Left ventricle myocardium superior (tissue), 1 donor: ENCODE measurements around the gene PLPP3. TPM values are rescaled to one million over a fixed set of nuclear protein-coding genes. Genes with fewer than 3 reads are reported as not detected.

Experiments used
- ATAC-seq: fragments of 200-7000 bp; cut with Tn5 transposase; one replicate; pipeline ENCODE4 v1.9.1; 2020; ENCODE audit warnings: mild to moderate bottlenecking, moderate library complexity
- DNase-seq: peaks from one replicate; pipeline ENCODE4 v3.0.0-alpha.2; 2020
- intact Hi-C: fragments of 100-400 bp; cut with micrococcal nuclease; formaldehyde crosslinking; loops from one replicate; pipeline ENCODE4 v1.11.0; 2022
- total RNA-seq: library from RNA; stranded (reverse); fragmentation: NEBNext Ultra II Directional; extraction: Animal tissue kit (Norgen Biotek cat#: 25700); gene quantifications from one replicate; pipeline ENCODE4 v1.2.1, GENCODE V29; 2021
- donor health status: DM: no; HTN: yes; CAD: no; lungs with severe emphysema.

Gene PLPP3
- total RNA-seq, 1 donor from 2014 or later: 140 TPM

DNA sequence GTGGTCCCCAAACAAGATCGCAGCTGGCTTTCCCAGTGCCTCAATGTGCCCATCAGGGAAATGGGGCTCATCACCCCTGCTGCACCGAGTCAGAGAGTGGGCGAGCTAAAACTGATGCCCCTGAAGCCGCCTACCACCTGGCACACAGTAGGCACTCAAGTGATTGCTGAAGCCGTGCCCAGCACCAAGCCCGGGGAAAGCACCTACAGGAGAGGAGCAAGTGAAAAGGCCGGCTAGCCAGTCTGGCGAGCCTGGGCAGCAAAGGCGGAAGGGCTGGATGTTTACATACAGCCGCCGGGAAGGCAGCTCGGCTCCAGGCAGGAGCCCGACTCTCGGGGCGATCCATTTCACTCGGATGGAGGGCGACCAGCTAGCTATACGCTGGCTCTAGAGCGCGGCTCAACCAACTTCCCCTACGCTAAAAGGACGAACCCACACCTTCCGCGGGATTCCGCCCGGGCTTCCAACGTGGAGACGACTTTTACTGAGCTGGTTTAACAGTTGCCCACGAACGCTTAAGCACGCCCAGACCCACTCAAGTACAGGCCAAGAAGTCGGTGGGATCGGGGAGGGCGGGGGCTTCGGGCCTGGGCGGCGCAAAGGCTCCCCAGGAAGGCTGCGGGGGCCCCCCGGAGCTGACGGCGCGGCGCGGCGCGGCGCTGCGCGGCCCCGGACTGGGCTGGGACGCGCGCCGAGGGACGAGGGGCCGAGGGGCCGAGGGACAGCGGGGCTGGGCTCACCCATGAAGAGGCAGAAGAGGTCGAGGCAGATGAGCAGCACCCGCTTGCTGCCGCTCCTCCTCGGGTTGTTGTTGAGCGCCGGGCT is 1.0 kb downstream of the PLPP3 start:
- ATAC-seq (peak; percentile 60), DNase-seq (peak; percentile 66)
- intact Hi-C loops: loop anchor here (10.0 kb wide), 1 partner anchor 64 kb away; no protein-coding TSS in a partner anchor

DNA sequence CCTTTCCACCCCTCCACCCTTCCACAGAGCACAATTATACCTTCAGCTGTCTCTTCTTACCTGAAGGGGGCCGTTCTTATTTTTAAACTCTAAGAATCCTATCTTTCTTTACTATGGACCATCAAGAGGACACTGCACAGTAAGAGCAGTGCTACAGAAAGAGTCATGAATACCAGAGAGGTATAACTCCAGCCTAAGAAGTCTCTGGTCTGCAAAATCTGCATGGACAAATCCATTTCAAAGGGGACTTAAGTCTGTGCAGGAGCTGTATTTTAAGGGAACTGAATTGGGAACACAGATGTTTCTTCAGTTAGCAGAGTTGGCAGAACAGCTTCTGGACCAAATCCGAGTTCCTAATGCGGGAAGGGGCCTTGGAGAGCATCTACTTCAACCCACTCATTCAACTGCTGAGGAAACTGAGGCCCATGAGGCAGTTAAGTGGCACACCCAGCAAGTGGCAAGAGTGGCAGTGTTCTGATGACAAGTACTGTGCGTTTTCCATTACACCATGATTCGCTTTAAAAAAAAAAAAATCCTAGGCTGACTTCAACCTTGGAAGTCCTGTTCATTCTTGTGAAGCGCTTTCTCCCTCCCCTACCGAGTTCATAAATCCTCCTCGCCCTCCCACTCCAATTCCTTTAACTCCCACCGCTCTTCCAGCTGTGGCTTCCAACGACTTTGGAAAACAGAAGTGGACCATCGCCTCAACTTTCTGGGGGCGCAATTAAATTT is 1.8 kb downstream of the PLPP3 start:
- peak; percentile 18 for ATAC-seq
- intact Hi-C loops: loop anchor here (10.0 kb wide), 1 partner anchor 63 kb away; no protein-coding TSS in a partner anchor
- DNase-seq: no peak

DNA sequence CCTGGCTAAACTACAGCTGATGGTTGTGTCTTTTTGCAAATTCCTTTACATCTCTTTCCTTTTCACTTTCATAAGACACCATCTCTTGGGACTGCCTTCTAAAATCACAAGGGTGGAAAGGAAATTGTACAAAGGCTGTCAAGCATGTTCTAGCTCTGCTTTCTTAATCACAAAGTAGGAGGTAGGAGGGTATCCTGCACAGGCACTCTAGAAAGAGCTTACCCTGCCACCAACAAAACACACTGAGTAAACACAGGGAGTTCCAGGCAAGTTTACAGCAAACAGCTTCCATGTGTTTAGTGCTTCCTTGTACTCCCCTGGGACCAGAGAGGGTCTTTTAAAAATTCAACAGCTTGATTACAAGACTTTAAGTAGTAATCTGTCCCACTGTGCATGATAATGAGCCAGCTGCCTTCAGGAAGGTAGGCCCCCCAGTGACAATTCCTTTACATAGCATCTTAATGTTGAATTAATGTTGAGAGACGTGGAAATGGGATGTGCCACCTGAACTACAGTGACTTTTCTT is 2.4 kb downstream of the PLPP3 start:
- intact Hi-C loops: loop anchor here (10.0 kb wide), 1 partner anchor 62 kb away; no protein-coding TSS in a partner anchor
- ATAC-seq (peak; percentile 29), DNase-seq (no peak)

DNA sequence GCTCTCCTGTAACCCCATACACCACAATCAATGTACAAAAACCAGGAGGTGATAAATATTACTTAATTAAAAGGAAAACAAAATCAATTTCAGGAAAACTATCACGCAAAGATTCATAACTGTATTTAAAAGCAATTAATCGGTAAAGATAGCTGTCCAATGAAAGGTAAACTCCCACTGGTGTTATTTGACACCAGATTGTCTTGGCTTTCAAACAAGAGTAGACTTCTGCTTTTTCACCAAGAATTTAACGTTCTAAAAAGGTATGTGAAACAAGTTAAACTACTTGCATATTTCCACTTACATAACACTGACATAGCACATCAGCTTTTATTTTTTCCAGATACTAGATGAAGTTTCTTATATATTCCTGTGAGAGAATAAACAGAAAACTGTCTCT is 3.5 kb downstream of the PLPP3 start:
- ATAC-seq (no peak), DNase-seq (no peak)
- intact Hi-C loops: loop anchor here (10.0 kb wide), 1 partner anchor 61 kb away; no protein-coding TSS in a partner anchor

DNA sequence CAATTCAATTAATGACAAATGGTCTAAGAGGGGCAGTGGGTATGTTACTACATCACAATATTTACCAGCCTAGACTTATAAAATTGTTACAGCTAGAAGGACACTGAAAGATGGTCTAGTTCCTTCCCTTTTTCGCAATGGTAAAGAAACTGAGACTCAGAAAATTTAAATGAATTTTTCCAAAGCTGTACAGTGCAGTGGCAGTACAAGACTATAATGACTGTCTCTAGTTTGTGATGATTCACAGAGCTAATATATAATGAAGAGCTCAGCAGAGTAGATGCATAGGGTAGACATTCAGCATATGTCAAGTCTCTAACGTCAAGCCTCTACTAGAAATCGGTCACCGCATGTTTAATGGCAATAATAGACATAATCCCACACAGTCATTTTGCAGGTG is 4.6 kb downstream of the PLPP3 start:
- DNase-seq (no peak), ATAC-seq (no peak)
- intact Hi-C loops: loop anchor here (10.0 kb wide), 1 partner anchor 60 kb away; no protein-coding TSS in a partner anchor

DNA sequence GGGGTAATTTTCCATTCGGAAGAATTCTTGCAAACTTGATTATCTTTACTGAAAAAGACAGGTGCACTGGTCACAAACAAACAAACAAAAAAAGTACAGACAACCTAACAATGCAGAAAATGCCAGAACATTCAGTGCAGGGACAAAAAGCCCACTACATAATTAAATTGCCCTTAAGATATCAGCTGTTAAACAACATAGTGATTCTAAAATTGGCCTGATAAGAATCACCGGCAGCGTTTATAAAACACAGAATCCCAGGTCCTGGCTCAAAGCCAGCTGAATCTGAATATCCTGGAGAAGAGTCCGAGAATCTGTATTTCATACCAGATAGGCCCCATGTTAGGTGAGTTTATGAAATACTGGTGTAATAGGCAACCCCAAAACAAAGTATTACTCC is 6.1 kb downstream of the PLPP3 start:
- intact Hi-C loops: loop anchor here (10.0 kb wide), 1 partner anchor 59 kb away; no protein-coding TSS in a partner anchor
- DNase-seq: no peak
- no peak for ATAC-seq

DNA sequence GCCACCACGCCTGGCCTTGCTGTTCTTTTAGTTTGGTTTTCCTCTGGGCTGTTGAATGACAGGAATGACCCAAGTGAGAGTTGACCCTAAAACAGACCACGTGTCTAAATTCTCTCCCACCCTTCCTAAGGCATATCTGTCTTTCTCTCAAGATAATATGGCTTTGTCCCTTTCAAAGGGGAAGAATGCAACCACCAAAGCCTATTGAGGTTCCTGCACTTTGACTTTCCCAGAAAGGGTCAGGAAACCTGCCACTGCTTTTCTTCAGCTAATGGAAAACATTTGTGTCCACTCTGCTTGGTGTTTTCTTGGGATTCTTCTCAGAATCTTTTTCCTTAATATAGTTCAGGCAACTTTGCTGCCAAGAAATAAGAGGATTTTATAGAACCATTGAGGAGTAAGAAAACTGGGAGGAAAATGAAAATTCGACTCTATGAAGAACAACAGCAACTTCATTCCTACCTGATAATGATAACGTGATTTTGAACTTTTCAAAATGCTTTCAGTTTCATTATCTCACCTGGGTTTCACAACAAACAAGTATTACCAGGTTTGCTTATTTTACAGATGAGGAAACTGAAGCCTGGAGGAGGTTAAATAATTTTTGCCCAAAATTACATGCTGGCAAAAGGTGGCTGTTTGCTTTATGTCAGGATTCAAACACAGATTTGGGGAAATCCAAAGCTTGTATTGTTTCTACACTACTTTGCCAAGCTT is 6.9 kb downstream of the PLPP3 start:
- ATAC-seq (no peak), DNase-seq (no peak)
- intact Hi-C loops: loop anchor here (10.0 kb wide), 1 partner anchor 58 kb away; no protein-coding TSS in a partner anchor

DNA sequence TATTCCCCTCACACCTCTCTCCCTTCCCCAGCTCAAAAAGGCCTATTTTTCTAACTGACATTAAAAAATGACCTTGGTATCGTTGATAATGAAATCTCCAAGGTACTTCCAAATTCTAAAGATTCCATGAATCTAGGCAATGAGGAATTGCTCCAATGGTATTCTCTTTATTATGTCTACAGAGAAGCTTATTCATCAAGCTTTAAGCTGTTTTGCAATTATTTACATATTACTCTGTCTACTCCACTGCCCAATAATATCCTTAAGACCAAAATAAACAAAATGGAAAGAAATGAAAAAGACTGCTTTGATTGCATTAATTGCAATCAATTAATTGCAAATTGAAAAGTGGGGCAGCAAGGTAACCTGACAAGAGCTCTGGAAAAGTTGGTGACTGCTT is 7.9 kb downstream of the PLPP3 start:
- ATAC-seq (no peak), DNase-seq (no peak)
- intact Hi-C loops: loop anchor here (10.0 kb wide), 1 partner anchor 57 kb away; no protein-coding TSS in a partner anchor

DNA sequence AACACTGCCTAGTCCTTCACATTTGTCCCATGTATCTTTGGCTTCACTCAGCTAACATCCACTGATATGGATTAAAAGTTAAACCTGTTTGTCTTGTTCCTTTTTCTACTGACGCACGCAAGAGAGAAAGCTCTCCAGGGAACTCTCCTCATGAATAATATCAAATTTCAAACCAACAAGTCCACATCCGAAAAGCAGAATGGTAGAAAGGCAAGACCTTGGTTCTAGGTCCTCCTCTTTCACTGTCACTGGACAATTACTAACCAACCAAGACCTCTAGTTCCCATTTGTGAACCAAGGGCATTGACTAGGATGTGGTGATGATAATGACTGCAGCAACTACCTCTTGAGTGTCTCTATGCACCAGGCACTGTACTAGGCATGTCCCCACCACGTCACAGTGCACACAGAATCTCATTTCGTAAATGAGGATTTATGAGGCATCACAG is 8.4 kb downstream of the PLPP3 start:
- DNase-seq (no peak), ATAC-seq (peak; percentile 21)
- intact Hi-C loops: loop anchor here (10.0 kb wide), 1 partner anchor 56 kb away; no protein-coding TSS in a partner anchor

DNA sequence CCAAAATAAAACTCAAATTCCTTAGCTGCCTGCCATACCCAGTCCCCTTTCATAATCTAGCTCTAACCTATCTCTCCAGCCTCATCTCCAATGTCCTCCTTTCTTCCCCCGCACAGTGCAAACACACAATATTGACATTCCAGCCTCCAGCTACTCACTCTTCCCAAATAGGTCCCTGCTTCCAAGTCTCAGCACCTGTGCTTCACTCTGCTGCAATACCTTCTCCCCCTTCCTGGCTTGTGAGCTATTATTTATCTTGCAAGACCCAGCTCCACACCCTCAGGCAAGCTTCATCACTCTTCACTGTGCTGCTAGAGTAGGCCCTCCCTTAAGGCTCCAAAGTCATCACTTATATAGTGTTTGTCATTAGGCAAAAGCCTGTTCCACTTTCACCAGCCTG is 9.7 kb downstream of the PLPP3 start:
- ATAC-seq: peak; percentile 4
- no peak for DNase-seq
- intact Hi-C loops: loop anchor here (10.0 kb wide), 1 partner anchor 55 kb away; no protein-coding TSS in a partner anchor

DNA sequence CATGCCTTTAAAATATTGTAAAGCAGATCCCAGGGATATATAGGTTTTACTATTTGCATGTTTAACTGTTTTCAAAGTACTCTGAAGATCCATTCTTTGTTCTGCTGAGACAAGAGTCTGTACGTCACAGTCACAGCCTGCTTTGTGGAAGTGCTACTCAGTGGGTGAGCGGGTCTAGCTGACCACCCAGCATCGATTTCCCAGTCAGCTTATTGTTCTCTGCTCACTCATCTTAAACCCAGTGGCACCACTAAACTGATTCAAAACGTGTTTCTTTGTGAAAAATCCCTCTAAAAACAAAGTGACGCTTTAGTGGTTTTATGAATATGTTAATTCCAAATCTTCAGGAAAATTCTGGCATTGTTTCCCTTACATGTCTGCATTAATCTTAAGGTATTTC is 12.4 kb downstream of the PLPP3 start:
- ATAC-seq (no peak), DNase-seq (no peak)
- intact Hi-C loops: no loop called here

DNA sequence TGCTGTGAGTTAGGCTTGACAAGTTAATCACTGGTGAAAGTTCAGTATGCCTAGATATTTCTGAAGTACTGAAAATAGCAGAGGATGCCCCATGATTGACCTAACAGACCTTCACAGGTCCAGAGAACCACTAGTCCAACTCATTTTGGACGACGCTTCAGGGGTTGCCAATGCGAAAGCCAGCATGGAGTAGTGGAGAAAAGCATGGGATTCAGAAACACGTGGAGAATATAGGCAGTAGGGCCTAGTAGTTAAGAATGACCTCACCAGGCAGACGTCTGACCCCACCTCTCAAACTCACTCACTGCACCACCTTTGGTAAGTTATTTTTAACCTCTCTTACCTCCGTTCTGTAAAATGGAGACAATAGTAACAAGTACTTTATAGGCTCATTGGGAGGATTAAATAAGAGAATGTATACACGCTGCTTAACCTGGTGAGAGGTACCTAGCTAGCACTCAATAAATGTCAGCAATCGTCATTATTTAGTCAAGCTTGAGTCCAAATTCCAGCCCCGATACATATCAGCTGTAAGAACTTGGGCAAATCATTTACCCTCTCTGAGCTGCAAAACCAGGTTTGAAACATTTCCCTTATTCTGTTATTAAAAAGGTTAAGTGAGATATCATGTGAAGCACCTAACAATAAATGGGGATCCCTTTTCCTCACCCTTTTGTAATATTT is 13.2 kb downstream of the PLPP3 start:
- ATAC-seq (peak; percentile 47), DNase-seq (no peak)
- intact Hi-C loops: no loop called here

DNA sequence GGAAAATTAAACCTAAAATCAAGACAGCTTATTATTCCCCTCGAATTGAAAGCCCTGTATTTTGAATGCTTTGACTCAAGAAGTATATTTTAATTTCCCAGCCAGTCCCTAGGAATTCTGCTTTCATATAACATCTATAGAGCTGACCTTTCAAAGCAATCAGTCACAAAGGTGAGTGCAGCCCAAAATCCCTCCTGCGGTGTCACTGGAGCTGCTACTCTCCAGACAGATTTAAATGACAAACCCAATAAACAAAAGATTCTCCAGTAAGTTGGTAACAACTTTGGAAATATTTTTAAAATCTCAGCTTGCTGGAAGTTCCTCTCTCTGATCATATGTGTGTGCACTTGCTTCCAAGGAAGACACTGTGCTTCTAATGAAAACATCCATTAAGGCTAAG is 14.7 kb downstream of the PLPP3 start:
- intact Hi-C loops: no loop called here
- DNase-seq: no peak

DNA sequence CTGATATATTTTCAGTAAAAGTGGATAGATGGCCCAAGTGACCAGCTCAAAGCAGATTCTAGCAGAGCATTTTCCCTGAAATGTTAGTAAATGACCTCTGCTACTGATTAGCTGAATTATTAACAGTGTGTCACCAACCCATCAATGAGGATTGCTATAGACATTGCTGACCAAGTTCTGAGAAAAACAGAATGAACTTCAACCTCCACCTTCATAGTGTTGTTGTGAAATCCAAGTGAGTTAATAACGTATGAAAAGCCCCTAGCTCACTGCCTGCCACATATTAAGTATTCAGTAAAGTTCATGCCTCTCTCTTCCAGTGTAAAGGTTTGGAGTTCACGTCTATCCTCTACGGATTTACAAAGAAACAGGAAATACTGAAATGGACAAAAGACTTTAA is 15.8 kb downstream of the PLPP3 start:
- ATAC-seq (no peak), DNase-seq (no peak)
- intact Hi-C loops: no loop called here

More for the DNA sequence above, 14.7 kb downstream of the PLPP3 start:
- no peak for ATAC-seq

DNA sequence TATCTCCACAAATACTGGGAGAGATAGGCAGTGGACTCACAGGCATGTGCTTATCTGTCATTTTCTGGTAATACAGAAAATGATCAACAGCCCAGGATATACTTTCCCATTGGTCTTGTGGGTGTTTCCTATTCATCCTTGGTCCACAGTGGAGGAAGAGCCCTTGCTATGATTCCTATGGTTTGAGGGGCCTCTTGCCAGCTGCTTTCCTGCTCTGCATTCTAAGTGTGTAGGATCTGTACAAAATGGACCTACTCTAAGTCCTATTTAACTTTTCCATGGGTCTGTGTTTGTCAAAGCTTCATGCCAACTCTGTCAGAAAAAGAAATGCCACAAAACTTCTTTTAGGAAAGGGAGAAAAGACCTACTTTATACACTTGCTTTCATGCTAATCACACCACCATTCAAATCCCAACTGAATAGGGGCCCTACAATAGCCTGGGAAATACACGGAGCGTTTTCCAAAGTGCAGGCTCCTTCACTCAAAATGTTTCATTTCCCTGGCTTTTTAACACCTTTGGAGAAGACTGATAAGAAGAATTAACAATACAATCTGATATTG is 16.4 kb downstream of the PLPP3 start:
- intact Hi-C loops: no loop called here
- ATAC-seq (no peak), DNase-seq (no peak)

DNA sequence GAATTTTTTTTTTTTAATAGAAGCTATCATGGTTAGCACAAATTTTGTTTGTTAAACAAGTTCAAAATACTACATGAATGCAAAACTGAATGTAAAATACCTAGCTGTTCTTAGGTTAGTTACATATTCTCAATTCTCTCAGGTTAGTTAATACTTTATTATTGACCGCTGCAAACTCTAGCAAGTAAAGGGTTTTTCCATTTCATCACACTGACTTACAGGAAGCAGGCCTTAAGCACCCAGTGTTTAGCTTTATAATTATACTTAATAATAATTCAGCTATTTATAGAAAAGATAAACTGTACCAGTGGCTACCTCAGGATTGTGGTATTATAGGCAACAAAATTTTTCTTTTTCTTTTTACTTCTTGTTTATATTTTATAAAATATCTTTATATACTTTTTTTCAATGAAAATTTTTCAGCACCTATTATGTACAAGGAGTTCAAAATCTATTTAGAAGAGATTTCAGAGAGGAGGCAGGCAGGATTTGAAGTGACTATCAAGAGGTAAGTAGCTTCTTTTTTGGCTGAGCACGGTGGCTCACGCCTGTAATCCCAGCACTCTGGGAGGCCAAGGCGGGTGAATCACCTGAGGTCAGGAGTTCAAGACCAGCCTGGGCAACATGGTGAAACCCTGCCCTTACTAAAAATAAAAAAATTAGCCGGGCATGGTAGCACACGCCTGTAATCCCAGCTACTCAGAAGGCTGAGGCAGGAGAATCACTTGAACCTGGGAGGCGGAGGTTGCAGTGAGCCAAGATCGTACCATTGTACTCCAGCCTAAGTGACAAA is 17.9 kb downstream of the PLPP3 start:
- ATAC-seq (peak; percentile 15), DNase-seq (no peak)
- intact Hi-C loops: no loop called here

DNA sequence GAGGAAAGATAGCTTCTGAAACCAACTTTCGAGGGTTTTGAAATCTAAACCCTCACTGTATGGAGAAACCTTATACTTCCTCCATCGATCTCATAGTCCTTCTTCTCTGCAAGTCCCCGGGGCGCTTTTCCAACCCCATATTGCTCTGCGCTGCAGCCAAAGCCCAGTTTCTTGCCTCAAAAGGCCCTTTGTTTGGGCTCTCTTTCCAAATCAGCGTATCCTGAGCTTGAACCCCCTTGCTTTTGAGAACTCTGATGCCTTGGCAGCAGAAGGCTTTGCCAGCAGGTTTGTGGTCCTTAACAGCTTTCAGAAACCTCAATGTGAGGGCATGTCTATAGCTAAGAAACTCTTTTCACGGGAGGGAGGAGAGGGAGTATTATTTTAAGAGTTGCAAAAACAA is 21.6 kb downstream of the PLPP3 start:
- intact Hi-C loops: no loop called here
- no peak for ATAC-seq
- DNase-seq: no peak
